ENCODE data around the gene EVPL.
"Not testable (repeated sequence)": the region's sequence is repeated elsewhere in the genome, so short reads cannot be mapped to it uniquely, and the experiment has no call there.

The EVPL gene

DNA sequence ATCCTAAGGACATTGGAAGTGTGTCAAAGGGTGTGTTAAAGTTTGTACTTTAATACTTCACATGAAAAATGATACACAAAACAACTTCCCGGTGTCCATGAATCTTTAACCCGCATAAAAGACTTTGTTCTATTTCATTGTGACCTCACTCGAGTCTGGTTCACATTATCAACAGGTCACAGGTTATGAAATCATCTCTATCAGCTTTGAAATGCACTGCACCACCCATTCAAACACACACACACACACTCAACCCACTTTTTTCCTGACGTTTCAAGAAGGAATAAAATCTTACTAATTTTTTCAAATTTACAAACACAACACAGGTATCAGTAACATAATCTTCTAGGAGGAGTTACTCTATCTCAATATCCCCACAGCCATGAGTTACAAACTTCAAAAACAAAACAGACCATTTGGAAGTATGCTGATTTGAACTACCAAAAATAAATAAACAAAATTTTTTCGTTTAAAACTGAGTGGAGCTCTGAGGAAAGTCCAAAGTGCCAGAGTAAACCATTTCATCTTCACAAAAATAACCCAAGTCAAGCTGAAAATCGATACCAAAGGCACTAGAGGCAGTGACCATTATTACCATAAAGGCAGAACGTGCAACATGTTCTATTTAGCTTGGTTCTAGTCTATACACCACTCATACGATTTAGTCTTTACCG lies 50.8 kb downstream of the EVPL start:
- WGBS, 2 experiments (ENCODE audit: insufficient coverage in 2 of 2): 80 to 100% methylated on average over 3 to 4 of the region's 9 CpGs
- no peaks in the 10 kb centered on the region for H3K4me1 ChIP-seq (ENCODE audit: control insufficient read depth, insufficient read depth, low read length, poor library complexity, severe bottlenecking)
- no peak overlapping the region for H3K4me3 ChIP-seq (ENCODE audit: extremely low read depth, insufficient read depth, low read length, poor library complexity, severe bottlenecking)
- H3K9me3 ChIP-seq (ENCODE audit: control insufficient read depth, low read length): no peaks in the 10 kb centered on the region
- H3K36me3 ChIP-seq (ENCODE audit: control insufficient read depth, insufficient read depth, low read length): peaks cover 52% of the 10 kb centered on the region
- no peak overlapping the region for H3K27ac ChIP-seq (ENCODE audit: low read depth, low read length, severe bottlenecking)

DNA sequence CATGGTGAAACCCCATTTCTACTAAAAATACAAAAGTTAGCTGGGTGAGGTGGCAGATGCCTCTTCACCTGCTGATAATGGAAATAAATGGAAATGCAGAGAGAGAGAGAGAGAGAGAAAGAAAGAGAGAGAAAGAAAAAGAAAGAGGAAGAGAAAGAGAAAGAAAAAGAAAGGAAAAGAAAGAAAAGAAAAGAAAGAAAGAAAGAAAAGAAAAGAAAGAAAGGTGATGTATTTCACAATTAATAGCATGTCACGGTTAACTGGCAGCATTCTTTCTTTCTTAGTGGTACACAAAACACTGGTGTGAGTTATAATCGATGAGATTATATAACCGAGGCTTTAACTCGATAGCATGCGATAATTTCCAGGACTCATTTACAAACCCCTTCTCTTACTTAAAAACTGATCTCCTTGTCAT lies 51.3 kb downstream of the EVPL start:
- Histone ChIP-seq H3K4me1 (ENCODE audit: control insufficient read depth, insufficient read depth, low read length, poor library complexity, severe bottlenecking) (no peaks in the 10 kb centered on the region), H3K27ac (ENCODE audit: low read depth, low read length, severe bottlenecking) (no peak overlapping the region), H3K4me3 (ENCODE audit: extremely low read depth, insufficient read depth, low read length, poor library complexity, severe bottlenecking) (no peak overlapping the region), H3K36me3 (ENCODE audit: control insufficient read depth, insufficient read depth, low read length) (peaks cover 58% of the 10 kb centered on the region), H3K9me3 (ENCODE audit: control insufficient read depth, low read length) (no peaks in the 10 kb centered on the region)
- 100% methylated on average over 1 to 2 of the region's 5 CpGs for WGBS, 2 experiments (ENCODE audit: insufficient coverage in 2 of 2)

- H3K9me3 ChIP-seq (ENCODE audit: control insufficient read depth, low read length); H3K4me3 ChIP-seq (ENCODE audit: extremely low read depth, insufficient read depth, low read length, poor library complexity, severe bottlenecking); H3K27ac ChIP-seq (ENCODE audit: low read depth, low read length, severe bottlenecking); H3K4me1 ChIP-seq (ENCODE audit: control insufficient read depth, insufficient read depth, low read length, poor library complexity, severe bottlenecking): not testable (repeated sequence)
- peaks cover 64% of the 10 kb centered on the region for H3K36me3 ChIP-seq (ENCODE audit: control insufficient read depth, insufficient read depth, low read length)
- WGBS, 2 experiments (ENCODE audit: insufficient coverage in 2 of 2): 98 to 100% methylated on average over 2 to 5 of the region's 6 CpGs
These were observed 51.9 kb downstream of the EVPL start for GRCh38 chr17:75975187-75975586.

GRCh38 chr17:75970626-75971025 lies 56.5 kb downstream of the EVPL start:
- Histone ChIP-seq H3K9me3 (ENCODE audit: control insufficient read depth, low read length) (no peaks in the 10 kb centered on the region), H3K4me3 (ENCODE audit: extremely low read depth, insufficient read depth, low read length, poor library complexity, severe bottlenecking) (no peak overlapping the region), H3K27ac (ENCODE audit: low read depth, low read length, severe bottlenecking) (no peak overlapping the region), H3K4me1 (ENCODE audit: control insufficient read depth, insufficient read depth, low read length, poor library complexity, severe bottlenecking) (no peaks in the 10 kb centered on the region), H3K36me3 (ENCODE audit: control insufficient read depth, insufficient read depth, low read length) (peaks cover 78% of the 10 kb centered on the region)
- 92 to 98% methylated on average over 5 of the region's 7 CpGs for WGBS, 2 experiments (ENCODE audit: insufficient coverage in 2 of 2)

GRCh38 chr17:75970011-75970523 lies 57.0 kb downstream of the EVPL start:
- no peak overlapping the region for H3K27ac ChIP-seq (ENCODE audit: low read depth, low read length, severe bottlenecking)
- H3K36me3 ChIP-seq (ENCODE audit: control insufficient read depth, insufficient read depth, low read length): peaks cover 75% of the 10 kb centered on the region
- no peak overlapping the region for H3K4me3 ChIP-seq (ENCODE audit: extremely low read depth, insufficient read depth, low read length, poor library complexity, severe bottlenecking)
- no peaks in the 10 kb centered on the region for H3K9me3 ChIP-seq (ENCODE audit: control insufficient read depth, low read length)
- no peaks in the 10 kb centered on the region for H3K4me1 ChIP-seq (ENCODE audit: control insufficient read depth, insufficient read depth, low read length, poor library complexity, severe bottlenecking)
- 75 to 86% methylated on average over 1 to 3 of the region's 4 CpGs for WGBS, 2 experiments (ENCODE audit: insufficient coverage in 2 of 2)

- H3K36me3 ChIP-seq (ENCODE audit: control insufficient read depth, insufficient read depth, low read length): peaks cover 72% of the 10 kb centered on the region
- 67 to 90% methylated on average over 3 to 4 of the region's 10 CpGs for WGBS, 2 experiments (ENCODE audit: insufficient coverage in 2 of 2)
These were observed 58.1 kb downstream of the EVPL start for GRCh38 chr17:75969044-75969443.

DNA sequence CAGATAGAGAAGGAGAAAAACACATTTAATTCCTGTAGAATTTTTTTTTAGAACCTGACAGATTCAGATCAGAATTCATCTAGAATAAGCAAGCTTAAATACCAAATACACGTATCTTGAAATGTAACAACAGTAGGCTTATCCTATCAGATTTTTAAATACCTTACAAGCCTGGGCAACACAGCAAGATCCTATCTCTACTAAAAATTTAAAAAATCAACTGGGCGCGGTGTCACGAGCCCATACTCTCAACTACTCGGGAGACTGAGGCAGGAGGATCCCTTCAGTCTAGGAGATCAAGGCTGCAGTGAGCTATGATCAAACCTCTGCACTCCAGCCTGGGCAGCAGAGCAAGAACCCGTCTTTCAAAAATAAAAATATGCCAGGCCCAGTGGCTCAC lies 61.6 kb downstream of the EVPL start:
- Histone ChIP-seq H3K27ac (ENCODE audit: low read depth, low read length, severe bottlenecking) (no peak overlapping the region), H3K36me3 (ENCODE audit: control insufficient read depth, insufficient read depth, low read length) (peaks cover 41% of the 10 kb centered on the region), H3K9me3 (ENCODE audit: control insufficient read depth, low read length) (no peaks in the 10 kb centered on the region), H3K4me1 (ENCODE audit: control insufficient read depth, insufficient read depth, low read length, poor library complexity, severe bottlenecking) (no peaks in the 10 kb centered on the region), H3K4me3 (ENCODE audit: extremely low read depth, insufficient read depth, low read length, poor library complexity, severe bottlenecking) (no peak overlapping the region)
- 91 to 96% methylated on average over 5 to 6 of the region's 6 CpGs for WGBS, 2 experiments (ENCODE audit: insufficient coverage in 2 of 2)

More at GRCh38 chr17:75969044-75969443, 58.1 kb downstream of the EVPL start:
- not testable (repeated sequence) for H3K4me1 ChIP-seq (ENCODE audit: control insufficient read depth, insufficient read depth, low read length, poor library complexity, severe bottlenecking); H3K4me3 ChIP-seq (ENCODE audit: extremely low read depth, insufficient read depth, low read length, poor library complexity, severe bottlenecking); H3K9me3 ChIP-seq (ENCODE audit: control insufficient read depth, low read length); H3K27ac ChIP-seq (ENCODE audit: low read depth, low read length, severe bottlenecking)

DNA sequence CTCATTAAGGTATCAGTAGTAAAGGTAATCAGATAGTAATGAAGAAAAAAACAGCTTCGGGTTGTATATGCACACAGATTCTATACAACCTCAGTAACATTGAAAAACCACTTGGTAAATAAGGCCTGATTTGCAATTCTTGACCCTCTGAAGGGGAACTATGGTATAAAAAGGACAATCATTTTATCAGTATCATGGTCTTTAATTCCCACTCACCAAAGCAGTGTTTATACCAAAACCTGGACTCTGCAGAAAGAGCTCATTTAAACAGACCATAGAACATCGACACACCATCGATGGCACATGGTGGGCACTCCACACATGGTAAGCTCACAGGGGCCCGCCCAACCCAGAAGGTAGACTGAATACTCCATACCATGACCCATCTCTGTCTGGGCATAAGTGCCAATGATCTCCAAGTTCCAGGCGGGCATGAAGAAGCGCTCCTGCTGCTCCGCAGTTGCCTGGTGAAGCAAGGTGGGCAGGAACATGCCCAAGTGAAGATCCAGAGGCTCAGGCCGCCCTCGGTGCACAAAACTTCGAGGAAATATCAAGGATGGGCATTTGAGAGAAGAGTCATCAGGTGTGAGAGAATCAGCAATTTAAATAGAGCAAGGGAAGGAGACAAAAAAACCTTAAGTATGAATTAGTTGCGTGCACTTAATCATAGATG lies 67.1 kb downstream of the EVPL start:
- Histone ChIP-seq H3K27ac (ENCODE audit: low read depth, low read length, severe bottlenecking) (no peak overlapping the region), H3K36me3 (ENCODE audit: control insufficient read depth, insufficient read depth, low read length) (peaks cover 37% of the 10 kb centered on the region), H3K9me3 (ENCODE audit: control insufficient read depth, low read length) (no peaks in the 10 kb centered on the region), H3K4me1 (ENCODE audit: control insufficient read depth, insufficient read depth, low read length, poor library complexity, severe bottlenecking) (no peaks in the 10 kb centered on the region), H3K4me3 (ENCODE audit: extremely low read depth, insufficient read depth, low read length, poor library complexity, severe bottlenecking) (no peak overlapping the region)
- 97 to 98% methylated on average over 10 to 11 of the region's 11 CpGs for WGBS, 2 experiments (ENCODE audit: insufficient coverage in 2 of 2)

- WGBS, 2 experiments (ENCODE audit: insufficient coverage in 2 of 2): 57 to 59% methylated on average over 6 to 7 of the region's 8 CpGs
- Histone ChIP-seq H3K36me3 (ENCODE audit: control insufficient read depth, insufficient read depth, low read length) (peaks cover 41% of the 10 kb centered on the region), H3K27ac (ENCODE audit: low read depth, low read length, severe bottlenecking) (no peak overlapping the region), H3K4me1 (ENCODE audit: control insufficient read depth, insufficient read depth, low read length, poor library complexity, severe bottlenecking) (no peaks in the 10 kb centered on the region), H3K4me3 (ENCODE audit: extremely low read depth, insufficient read depth, low read length, poor library complexity, severe bottlenecking) (no peak overlapping the region), H3K9me3 (ENCODE audit: control insufficient read depth, low read length) (no peaks in the 10 kb centered on the region)
These were observed 67.9 kb downstream of the EVPL start for GRCh38 chr17:75959051-75959838.

Measured in mesodermal cell (in vitro differentiated cells).